ENCODE data around the gene FHAD1.

- TF ChIP-seq PRPF4 (IDR thresholded peaks at IDR 0.05; ENCODE audit: low read depth, low read length, poor library complexity, severe bottlenecking) (no peak), TAF15 (IDR thresholded peaks at IDR 0.05; ENCODE audit: low read depth, low read length, poor library complexity, severe bottlenecking) (no peak), CENPT (CRISPR knock-in tag; IDR thresholded peaks at IDR 0.05; ENCODE audit: low read depth) (no peak), POLR2A (IDR thresholded peaks at IDR 0.05; ENCODE audit: insufficient read depth in 1 of 2, low read depth in 2 of 2, low read length in 2 of 2) (no peak), ZNF10 (CRISPR knock-in tag; IDR thresholded peaks at IDR 0.05; ENCODE audit: borderline replicate concordance, low read depth) (no peak), JUN (CRISPR knock-in tag; IDR thresholded peaks at IDR 0.05) (no peak), TCF7 (IDR thresholded peaks at IDR 0.05; ENCODE audit: low read depth) (no peak), CTCF (CRISPR knock-in tag; IDR thresholded peaks at IDR 0.05) (no peak), RXRB (CRISPR knock-in tag; IDR thresholded peaks at IDR 0.05; ENCODE audit: borderline replicate concordance) (no peak), YY1 (IDR thresholded peaks at IDR 0.05; ENCODE audit: insufficient read depth, insufficient replicate concordance, low read depth, low read length) (no peak)
Observed at GRCh38 chr1:15289251-15289651, 42.2 kb downstream of the FHAD1 start.

Measured in HepG2 (cell line).